Stimulated activated CD4-positive, alpha-beta T cell treated with anti-CD3 and anti-CD28 coated beads, Interleukin-2, amount 100 ng/mL, for 4 hours (primary cell): Measurements from ENCODE around the gene SLC38A4.

Source experiments
- DNase-seq: peaks from one replicate; pipeline ENCODE4 v3.0.0-alpha.2; 2020; ENCODE audit warnings: low read depth

Gene SLC38A4

GRCh38 chr12:46811185-46811584 lies 14.6 kb downstream of the SLC38A4 start:
- DNase-seq, result no peak

GRCh38 chr12:46808955-46809697 lies 16.7 kb downstream of the SLC38A4 start:
- DNase-seq, result no peak

GRCh38 chr12:46808317-46808716 lies 17.5 kb downstream of the SLC38A4 start:
- DNase-seq, result no peak

- no peak for DNase-seq
These were observed 21.7 kb downstream of the SLC38A4 start for GRCh38 chr12:46804054-46804453.

- no peak for DNase-seq
These were observed 22.3 kb downstream of the SLC38A4 start for GRCh38 chr12:46803517-46803916.

- no peak for DNase-seq
These were observed 24.5 kb downstream of the SLC38A4 start for GRCh38 chr12:46801293-46801692.

- DNase-seq, result no peak
These were observed 25.6 kb downstream of the SLC38A4 start for GRCh38 chr12:46800160-46800559.

- no peak for DNase-seq
These were observed 27.1 kb downstream of the SLC38A4 start for GRCh38 chr12:46798648-46799047.

- DNase-seq, result no peak
These were observed 27.7 kb downstream of the SLC38A4 start for GRCh38 chr12:46798056-46798455.

- no peak for DNase-seq
These were observed 29.8 kb downstream of the SLC38A4 start for GRCh38 chr12:46795988-46796387.

GRCh38 chr12:46794593-46795190 lies 31.1 kb downstream of the SLC38A4 start:
- no peak for DNase-seq

- DNase-seq, result no peak
These were observed 32.9 kb downstream of the SLC38A4 start for GRCh38 chr12:46792925-46793324.

GRCh38 chr12:46790066-46790465 lies 35.7 kb downstream of the SLC38A4 start:
- DNase-seq, result no peak

- no peak for DNase-seq
These were observed 37.5 kb downstream of the SLC38A4 start for GRCh38 chr12:46788072-46788887.

GRCh38 chr12:46787496-46788055 lies 38.2 kb downstream of the SLC38A4 start:
- DNase-seq, result no peak

GRCh38 chr12:46786774-46787173 lies 39.0 kb downstream of the SLC38A4 start:
- DNase-seq, result no peak

- DNase-seq, result no peak
These were observed 40.4 kb downstream of the SLC38A4 start for GRCh38 chr12:46785382-46785781.

GRCh38 chr12:46783871-46784270 lies 41.9 kb downstream of the SLC38A4 start:
- no peak for DNase-seq

- DNase-seq, result no peak
These were observed 45.9 kb downstream of the SLC38A4 start for GRCh38 chr12:46779879-46780278.

- no peak for DNase-seq
These were observed 46.7 kb downstream of the SLC38A4 start for GRCh38 chr12:46779063-46779462.

- no peak for DNase-seq
These were observed 47.4 kb downstream of the SLC38A4 start for GRCh38 chr12:46778415-46778814.

GRCh38 chr12:46777587-46777986 lies 48.2 kb downstream of the SLC38A4 start:
- no peak for DNase-seq

- no peak for DNase-seq
These were observed 50.0 kb downstream of the SLC38A4 start for GRCh38 chr12:46775796-46776195.
